Stimulated activated CD4-positive, alpha-beta T cell treated with anti-CD3 and anti-CD28 coated beads, Interleukin-2, amount 100 ng/mL, for 4 hours (primary cell): ENCODE data around the gene OR10A2.
"Not testable (repeated sequence)": the region's sequence is repeated elsewhere in the genome, so short reads cannot be mapped to it uniquely, and the experiment has no call there.

Source experiments
- DNase-seq: peaks from one replicate; pipeline ENCODE4 v3.0.0-alpha.2; 2020; ENCODE audit warnings: low read depth

Gene OR10A2, protein sequence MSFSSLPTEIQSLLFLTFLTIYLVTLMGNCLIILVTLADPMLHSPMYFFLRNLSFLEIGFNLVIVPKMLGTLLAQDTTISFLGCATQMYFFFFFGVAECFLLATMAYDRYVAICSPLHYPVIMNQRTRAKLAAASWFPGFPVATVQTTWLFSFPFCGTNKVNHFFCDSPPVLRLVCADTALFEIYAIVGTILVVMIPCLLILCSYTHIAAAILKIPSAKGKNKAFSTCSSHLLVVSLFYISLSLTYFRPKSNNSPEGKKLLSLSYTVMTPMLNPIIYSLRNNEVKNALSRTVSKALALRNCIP

DNA sequence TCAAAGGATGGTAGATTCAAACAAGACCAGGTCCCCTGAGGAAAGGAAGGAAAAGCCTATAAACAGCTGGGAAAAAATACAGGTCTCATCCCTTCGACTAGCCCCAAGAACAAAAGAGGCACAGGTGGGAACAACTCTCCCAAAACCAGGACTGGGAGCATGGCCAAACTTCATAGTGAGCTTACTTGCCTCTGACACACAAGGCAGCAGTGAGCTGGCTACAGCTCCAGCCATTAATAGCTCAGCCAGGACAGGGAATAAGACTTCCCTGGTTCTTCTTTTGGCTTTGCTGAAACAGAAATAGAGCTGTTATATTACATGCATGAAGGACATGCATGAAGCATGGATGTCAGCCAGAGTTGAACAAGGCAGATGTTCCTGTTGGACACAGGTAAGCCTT lies at the start of gene OR10A2:
TSS of gene OR10A2 (plus strand) at position 97 of the 400 bp plus-strand sequence. CDS start 6,698 bp downstream, outside the sequence.
- DNase-seq, result no peak

DNA sequence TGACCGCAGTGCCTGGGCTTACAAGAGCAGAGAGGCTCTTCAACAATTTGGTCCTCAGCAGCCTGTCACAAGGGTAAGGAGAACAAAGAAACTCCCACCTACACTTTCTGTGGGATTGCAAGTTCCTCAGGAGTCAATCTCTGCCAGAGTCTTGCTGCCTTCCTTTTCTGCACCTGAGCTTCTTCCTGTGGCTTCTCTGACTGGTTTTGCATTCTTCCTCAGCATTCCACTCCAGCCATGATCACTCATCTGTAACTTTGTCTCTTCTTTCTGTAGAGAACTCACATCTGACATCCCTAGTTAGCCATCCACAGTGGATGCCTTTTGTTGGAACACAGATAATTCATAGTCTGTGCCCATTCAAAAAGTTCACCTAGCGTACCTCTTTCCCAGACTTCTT lies 49.2 kb upstream of the OR10A2 start:
- DNase-seq, result no peak

DNA sequence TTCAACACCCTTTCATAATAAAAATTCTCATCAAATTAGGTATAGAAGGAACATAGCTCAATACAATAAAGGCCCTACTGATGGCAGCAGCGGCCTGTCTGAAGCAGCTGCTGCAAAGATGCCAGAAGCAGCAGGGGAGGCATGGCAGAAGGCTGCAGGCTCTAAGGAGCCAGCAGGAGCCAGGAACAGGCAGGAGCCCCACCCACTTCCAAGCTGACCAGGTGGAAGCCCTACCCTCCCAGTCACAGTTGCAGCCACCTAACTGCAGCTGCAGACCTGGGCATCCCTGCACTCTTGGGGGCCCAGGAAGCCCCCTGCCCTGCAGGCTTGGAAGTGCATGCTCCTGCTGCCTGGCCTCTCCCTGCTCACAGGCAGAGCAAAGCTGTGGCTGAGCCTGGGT lies 45.2 kb upstream of the OR10A2 start:
- no peak for DNase-seq

DNA sequence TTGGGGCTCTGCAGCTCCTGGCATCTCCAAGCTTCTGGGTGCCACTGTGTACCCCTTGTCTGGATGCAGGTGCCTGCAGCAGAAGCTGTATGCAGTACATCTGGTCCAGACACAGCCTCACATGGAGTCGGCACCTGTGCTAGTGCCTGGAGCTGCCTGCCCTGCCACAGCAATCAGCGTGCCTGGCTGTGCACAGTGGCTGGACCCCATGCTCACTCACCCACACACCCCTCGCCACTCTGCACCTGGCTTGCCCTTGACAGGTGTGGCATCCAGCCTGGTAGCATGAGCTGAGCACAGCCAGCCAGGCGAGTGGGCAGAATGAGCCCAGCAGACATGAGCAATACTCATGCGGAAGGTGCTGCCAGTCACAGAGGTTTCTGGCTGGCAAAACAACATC lies 43.9 kb upstream of the OR10A2 start:
- DNase-seq, result no peak

DNA sequence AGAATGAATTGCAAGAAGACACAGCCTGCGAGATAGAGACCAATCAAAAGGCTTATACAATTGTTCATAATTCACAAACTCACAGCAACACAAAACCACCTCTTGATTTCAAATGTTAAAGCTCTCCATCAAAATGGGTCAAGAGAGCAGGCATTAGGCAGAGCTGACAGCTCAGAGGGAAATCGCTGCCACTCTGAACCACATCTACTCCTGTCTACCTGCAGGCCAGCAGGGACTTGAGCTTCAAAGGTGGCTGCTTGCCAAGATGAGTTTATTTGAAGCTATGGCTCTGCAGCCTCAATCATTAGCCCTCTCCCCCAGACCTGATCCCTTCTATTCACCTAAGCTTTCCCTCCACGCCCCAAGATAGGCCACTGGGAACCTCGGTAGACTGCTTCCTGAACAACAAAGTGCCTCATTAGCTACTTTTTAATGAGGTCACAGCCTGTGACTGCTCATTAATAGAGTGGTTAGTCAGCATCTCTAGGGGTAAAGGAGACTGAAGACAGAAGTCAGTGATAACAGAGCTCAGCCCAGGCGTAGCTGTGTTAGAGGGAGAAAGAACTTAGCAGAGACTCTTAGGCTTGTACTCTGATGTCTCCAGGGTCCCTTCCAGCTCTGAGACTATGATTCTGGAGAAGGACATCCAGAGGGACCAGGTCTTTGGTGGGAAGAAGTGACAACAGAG lies 38.6 kb upstream of the OR10A2 start:
- DNase-seq, result no peak

DNA sequence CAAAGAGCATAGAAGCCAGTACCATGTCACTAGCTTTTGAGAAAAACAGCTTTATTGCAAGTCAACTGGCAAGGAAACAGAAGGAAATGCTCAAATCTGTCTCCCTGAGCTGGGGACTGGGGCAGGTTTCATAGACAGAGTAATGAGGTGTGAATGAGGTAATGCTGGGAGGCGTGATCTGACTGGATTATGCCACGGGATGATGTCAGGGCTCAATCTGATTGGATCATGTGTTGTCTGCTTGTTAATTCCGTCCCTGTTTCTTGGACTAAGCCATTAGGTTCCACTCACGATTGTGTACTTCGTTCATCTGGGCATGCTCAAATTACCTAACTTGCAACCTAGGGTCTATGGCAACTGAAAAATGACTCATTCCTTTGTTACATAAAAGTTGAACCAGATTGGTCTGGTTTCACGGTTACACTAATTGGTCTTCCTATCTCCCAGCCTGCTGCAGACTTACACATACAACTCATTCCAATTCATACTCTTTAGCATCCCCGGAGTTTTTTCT lies 37.6 kb upstream of the OR10A2 start:
- DNase-seq, result no peak

DNA sequence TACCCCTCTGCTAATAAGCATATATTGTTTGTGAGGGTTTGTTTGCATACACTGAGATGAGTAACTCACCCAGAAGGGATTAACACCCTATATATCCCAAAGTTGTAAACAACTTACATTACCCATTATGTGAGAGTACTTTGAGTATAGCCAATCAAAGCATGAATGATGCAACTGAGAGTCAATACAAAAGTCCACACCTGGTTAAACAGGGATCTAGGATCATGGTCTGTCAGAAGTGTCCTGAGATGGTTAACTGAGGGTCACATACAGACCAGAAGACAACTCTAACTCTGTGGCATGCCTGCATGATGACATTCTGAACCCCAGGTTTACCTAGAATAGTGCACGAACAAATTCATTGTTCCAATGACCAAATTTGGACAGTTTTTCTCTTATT lies 34.8 kb upstream of the OR10A2 start:
- no peak for DNase-seq

DNA sequence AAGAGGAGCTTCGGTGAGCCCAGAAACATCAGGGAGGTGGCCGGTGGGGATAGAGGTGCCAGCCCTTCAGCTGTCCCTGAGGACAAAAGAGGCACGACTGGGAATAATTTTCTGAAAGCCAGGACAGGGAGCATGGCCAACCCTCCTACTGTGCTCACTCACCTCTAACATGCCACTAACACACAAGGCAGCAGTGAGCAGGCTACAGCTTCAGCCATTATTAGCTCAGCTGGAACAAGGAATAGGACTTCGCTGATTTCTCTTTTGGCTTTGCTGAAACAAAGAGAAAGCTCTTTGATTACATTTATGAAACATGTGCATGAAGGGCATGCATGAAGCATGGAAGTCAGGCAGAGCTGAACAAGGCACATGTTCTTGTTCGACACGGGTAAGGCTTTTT lies 29.5 kb upstream of the OR10A2 start:
- DNase-seq, result no peak

DNA sequence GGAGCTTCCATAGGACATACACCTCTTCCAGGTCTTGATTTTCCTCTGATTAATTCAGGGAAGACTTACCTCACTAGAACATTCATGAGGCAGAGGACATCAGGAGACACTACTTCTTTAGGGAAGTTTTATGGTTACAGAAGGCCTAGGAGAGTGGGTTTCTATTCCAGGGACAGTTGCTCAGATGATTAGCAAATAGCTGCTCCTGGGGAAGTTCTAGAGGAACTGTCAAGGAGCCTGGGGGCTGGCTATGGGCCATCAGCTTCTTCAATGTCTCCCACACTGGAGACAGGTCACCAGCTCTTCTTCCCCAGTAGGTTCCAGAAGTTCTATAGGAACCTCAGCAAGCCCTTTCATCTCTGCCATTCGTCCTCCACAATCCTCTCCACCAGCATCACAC lies 28.8 kb upstream of the OR10A2 start:
- DNase-seq, result no peak

DNA sequence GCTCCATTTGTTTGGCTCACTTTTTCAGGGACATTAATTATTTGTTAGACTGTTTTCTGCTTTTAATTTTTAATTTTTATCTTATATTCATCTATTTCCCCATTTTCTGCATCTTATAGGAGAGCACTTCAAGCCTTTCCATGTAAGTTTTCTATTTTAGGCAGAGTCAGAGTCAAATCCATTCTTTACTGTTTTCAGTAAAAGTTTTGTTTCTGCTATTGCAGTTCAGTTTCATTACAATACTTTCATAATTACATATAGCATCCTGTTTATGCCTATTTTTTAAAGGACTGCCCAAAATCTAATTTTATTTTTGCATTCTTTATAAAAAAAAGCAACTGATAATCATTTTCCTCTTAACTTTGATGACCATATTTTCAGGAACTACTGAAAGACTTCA lies 21.2 kb upstream of the OR10A2 start:
- no peak for DNase-seq

DNA sequence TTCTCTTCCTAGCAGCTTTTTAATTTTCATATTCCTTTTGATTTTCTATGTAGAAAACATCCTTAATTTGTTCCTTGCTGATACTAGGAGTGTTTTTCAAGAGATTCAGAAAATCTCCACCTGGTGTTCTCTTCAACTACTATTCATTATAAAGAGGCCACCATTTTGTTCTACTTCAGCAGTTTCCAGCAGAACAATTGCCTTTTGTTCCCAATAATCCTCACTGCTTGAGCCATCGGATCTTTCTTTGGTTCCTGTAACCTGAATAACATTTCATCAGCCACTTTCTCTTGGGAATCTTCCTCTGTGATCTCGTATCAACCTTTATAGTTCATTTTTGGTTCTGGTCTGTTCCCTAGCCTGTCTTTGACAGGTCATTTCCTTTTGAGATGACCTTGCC lies 19.2 kb upstream of the OR10A2 start:
- DNase-seq, result no peak

DNA sequence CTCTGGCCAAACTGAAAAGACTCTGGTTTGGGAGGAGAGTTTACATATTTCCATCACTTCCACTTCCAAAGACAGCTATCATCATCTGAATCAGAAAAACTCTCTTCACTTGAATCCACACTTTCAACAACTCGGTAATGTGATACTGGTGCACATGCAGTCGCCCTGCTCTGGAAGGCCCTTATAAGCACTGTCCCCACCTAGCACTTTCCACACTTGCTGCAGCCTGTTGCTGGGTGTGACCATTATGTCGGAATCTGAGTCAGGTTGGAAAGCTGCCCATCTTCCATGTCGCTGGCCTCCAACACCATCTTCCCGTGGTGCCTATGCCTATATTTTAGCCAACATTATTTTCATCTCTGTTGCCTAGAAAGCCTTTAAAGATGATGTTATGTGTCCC lies 18.5 kb upstream of the OR10A2 start:
- DNase-seq, result no peak

DNA sequence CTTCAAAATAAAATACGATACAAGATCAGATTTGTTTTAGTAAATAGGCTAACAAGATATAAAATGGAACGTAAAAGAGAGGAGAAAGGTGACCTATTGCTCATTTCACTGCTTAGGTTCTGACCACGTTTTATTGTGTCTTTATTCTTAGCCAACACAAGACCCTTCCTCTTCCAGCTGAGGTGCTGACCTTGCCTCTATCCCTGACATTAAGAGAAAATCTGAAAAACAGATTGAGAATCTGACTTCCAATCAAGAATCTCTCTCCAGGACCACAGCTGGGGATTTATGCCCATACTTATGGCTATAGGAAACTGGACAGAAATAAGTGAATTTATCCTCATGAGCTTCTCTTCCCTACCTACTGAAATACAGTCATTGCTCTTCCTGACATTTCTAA lies 17.5 kb upstream of the OR10A2 start, which contains the start of gene OR10A5:
TSS of gene OR10A5 (plus strand) at position 301 of the 400 bp plus-strand sequence. CDS start at position 301, 0 bp downstream.
- DNase-seq, result no peak

DNA sequence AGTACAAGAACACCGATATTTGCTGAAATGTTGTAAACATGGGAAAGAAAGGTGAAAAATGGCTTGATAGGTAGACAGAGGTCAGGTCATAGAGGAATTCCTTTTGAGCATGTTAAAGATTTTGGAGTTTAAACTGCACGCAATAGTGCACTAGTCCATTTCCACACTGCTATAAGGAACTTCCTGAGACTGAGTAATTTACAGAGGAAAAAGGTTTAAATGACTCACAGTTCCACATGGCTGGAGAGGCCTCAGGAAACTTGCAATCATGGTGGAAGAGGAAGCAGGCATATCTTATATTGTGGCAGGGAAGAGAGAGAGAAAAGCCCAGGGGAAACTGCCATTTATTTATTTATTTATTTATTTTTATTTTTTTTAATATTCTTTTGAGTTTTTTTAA lies 12.3 kb upstream of the OR10A2 start:
- DNase-seq, result no peak

DNA sequence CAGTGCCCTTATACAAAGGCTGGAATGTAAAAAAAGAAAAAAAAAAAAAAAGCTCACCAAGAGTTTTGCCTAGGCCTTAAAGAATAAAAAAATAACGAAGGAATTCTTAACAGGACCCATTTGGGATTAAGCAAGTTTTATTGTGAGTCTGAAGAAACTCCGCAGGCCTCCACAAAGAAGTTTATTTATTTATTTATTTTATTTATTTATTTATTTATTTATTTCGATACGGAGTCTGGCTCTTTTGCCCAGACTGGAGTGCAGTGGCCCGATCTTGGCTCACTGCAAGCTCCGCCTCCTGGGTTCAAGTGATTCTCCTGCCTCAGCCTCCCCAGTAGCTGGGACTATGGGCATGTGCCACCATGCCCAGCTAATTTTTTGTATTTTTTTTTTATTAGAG lies 8.1 kb upstream of the OR10A2 start:
- DNase-seq, result not testable (repeated sequence)

DNA sequence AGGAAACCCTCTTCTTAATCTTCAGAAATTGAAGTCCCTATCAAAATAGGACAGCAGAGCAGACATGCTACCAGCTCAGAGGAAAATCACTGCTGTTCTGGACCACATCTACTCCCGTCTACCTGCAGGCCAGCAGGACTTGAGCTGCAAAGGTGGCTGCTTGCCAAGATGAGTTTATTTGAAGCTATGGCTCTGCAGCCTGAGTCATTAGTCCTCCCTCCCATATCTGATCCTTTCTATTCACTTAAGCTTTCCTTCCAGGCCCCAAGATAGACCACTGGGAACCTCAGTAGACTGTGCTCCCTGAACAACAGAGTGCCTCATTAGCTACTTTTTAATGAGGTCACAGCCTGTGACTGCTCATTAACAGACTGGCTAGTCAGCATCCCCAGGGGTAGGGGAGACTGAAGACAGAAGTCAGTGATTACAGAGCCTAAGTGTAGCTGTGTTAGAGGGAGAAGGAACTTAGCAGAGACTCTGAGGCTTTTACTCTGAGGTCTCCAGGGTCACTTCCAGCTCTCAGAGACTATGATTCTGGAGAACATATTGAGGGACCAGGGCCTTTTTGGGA lies 6.8 kb upstream of the OR10A2 start:
- DNase-seq, result no peak

DNA sequence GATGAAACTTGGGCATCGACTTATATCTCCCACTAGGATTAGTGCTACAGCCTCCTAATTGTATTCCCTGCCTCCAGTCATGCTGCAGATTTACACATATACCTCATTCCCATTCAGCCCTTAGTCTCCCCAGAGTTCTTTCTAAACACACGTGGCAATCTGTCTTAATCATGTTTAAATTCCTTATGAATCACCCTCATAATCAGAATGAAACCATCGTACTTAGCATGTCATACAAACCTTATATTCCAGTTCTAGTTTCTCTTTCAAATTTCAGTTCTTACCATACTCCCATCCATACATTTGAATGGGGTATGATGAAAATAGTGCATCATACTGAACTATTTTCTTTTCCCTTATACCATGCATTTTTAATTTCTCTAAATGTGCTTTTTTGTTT lies 6.0 kb upstream of the OR10A2 start:
- DNase-seq, result no peak

DNA sequence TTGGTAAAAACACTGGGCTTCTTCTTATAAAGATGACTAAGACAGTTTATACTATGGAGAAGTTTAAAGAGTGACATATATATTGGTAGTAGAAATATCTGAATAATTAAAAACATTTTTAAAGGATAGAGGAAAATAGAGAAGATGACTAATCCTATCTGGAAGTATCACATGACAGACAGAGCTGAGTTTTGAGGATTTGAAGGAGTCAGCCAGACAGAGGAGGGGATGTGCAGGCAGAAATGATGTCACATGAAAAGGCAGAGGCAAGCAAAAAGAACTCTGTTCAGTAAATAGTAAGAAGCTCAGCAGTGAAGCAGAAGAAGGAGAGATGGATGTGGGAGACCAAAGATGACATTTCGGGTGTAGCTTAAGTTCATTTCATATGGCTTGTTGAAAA lies 1.6 kb downstream of the OR10A2 start:
- no peak for DNase-seq

DNA sequence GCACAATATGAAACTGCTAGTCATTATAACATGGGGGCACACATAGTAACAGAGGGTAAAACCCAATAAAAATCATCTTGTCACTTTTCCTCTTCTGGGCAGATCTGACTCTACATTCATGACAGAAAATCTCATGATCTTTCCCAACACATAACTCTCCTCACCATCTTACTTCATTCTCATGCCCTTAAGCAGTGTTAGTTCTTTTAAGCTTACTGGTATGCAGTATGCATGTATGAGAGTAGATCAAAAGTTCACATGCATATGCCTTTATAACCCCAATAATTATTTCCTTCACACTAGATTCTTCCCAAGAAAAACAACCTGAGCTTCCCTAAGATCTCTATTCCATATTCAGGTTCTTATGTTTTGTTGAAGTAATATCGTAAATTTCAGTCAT lies 8.4 kb downstream of the OR10A2 start:
- no peak for DNase-seq

DNA sequence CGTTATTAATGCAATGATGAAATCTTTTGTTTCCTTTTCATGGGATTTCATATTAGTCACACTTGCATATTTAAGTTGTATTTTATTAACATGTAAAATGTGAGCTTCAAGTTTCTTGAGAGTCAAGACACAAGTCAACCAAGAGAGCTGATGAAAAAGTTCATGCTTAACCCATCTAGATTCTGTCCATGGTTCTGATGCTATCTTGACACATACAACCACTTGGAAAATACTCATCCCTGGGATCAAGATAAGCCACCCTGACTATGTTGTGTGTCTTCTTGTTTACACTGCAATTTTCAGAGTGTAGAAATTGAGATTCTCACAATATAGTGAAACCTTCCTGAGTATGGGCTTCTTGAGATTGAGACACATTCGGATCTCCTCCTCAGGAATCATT lies 12.9 kb downstream of the OR10A2 start:
- no peak for DNase-seq

DNA sequence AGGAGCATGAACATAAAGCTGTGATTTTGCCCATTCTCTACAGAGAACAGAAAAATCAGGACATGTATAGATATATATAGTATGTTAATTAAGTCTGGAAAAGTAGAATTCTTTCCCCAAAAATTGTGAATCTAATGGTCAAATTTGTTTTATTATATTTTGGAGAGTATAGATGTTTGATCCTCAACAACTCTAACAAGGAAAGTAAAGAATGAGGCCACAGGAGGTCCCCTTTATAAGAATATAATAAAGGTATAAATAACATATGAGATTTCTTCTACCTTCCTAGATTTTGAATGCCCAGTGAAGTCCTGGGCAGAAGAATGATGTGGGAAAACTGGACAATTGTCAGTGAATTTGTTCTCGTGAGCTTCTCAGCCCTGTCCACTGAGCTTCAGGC lies 13.5 kb downstream of the OR10A2 start, which contains the start of gene OR10A4:
TSS of gene OR10A4 (plus strand) at position 301 of the 400 bp plus-strand sequence. CDS start at position 324, 23 bp downstream.
- no peak for DNase-seq

DNA sequence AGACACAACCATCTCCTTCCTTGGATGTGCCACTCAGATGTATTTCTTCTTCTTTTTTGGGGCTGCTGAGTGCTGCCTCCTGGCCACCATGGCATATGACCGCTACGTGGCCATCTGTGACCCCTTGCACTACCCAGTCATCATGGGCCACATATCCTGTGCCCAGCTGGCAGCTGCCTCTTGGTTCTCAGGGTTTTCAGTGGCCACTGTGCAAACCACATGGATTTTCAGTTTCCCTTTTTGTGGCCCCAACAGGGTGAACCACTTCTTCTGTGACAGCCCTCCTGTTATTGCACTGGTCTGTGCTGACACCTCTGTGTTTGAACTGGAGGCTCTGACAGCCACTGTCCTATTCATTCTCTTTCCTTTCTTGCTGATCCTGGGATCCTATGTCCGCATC lies 14.1 kb downstream of the OR10A2 start:
- DNase-seq, result no peak

DNA sequence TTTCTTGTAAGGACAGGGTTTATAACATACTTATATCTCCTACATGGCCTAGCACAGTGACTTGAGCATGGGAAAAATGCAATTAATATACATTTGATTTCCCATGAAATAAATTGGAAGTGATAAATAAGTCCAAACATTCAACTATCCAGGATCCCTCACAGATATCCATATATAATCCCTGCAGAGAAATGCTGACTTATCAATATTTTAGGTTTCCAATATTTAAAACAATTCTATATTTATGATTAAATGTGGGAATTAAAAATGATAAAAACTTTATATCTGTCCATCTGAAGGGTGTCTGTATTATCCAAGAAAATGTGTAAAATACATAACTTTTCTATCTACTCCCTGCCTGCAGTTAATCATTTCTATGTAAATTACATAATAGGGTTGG lies 19.9 kb downstream of the OR10A2 start:
- DNase-seq, result no peak
